Ramos (cell line): ENCODE measurements around the gene KIAA0753.
"Not testable (repeated sequence)": the region's sequence is repeated elsewhere in the genome, so short reads cannot be mapped to it uniquely, and the experiment has no call there.

Source experiments
- in situ Hi-C: fragments of 300-500 bp; cut with MboI; formaldehyde crosslinking; loops from one replicate; pipeline ENCODE4 v1.14.3; 2022; ENCODE audit warnings: low sequenced_read_pairs; ENCODE audit not compliant: unreplicated experiment

Gene KIAA0753

DNA sequence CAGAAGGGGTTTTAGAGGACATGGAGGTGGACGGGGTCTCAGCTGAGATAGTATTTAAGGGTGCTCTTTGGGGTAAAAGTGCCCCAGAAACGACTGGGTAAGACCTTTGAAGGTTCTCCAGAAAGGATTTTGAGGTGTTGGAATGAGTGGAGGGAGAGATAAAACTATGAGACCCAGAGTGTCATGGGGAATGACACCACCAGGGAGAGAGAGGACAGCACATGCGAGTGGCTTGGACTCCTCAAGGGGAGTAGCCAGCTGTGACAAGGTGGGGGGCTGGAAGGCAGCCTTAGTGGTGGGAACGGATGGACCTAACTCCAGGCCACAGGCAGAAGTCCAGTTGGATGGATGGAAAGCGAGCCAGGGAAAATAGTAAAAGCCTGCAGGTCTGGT, 64.9 kb downstream of the KIAA0753 start:
- in situ Hi-C loops = no loop called here

DNA sequence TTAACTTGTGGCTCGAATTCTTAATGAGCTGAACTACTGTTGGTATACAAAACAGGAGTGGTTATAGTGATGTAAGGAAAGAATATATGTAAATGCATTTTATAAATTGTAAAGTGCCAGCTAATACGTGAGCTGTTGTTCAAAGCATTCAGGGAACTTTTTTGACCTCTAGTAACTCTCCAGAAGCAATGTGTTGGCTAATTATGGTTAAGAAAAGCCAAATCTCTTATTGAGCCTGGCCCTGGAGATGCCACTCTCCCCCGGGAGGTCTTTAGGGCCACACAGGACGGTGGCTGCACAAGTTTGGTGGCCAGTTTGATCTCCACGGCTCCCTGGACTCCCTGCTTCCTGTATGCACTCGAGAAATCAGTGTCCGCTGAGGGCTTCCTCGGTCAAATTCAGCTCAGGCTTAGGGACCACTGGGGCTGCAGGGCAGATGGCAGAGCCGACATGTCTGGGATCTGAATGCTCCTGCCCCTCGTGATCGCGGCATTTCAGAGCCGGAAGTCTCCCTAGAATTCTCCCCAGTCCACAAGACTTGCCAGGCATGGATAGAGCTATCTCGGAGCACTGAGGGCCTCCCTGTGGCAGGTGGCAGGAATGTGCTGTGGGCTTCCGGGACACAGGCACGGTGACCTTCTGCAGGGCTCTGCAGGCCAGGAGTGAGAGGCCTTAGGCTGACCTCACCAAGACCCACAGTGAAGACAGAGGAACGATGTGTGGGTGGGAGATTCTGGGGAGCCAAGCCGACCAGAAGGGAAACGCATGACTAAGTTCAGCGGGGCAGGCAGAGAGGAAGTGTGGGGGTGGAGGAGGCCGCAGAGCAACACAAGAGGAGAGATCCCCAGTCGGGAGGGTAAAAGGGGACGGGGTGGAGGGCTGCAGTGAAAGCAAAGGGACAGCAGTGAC, 65.6 kb downstream of the KIAA0753 start:
- in situ Hi-C loops = no loop called here

DNA sequence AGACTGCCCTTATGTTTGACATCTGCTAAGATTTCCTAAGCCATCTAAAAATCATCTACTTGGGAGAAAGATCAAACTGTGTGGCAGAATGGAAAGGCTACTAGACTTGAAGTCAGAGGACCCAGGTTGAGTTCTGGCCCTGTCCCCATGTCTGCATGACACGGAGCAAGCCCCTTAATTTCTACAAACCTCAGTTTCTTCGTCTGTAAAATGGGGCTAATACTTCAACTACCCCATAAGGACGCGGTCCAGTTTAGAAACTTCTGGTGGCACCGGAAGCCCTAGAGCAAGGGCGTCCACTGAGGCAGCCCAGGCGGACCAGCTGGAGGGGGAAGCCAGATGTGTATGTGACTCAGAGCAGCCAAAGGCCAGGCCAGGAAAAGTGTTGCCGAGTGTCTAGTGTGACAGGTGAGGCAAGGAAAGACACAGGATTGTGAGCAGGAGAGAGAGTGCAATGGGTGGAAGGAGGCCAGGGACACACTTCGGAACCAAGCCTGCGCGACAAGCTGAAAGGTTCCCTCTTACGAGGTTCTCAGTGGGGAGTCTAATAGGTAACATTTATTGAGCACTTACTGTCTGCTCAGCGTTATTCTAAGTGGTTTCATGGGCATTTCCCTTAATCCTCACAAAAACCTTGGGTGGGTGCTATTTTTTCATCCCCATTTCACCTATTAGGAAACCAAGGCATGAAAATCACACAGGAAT, 66.4 kb downstream of the KIAA0753 start:
- in situ Hi-C loops = no loop called here

DNA sequence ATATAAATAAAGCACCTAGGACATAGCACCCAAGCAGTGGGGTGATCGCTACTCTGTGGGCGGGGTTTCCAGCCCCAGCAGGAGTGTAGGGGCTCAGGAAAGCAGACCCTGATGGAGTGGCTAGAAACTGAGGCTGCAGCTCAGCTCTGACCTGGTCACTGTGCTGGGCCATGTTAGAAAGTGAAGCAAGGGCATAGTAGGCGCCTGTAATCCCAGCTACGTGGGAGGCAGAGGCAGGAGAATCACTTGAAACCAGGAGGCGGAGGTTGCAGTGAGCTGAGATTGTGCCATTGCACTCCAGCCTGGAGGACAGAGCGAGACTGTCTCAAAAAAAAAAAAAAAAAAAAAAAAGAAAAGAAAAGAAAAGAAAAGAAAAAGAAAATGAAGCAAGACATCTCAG, 67.0 kb downstream of the KIAA0753 start:
- in situ Hi-C loops = not testable (repeated sequence)

DNA sequence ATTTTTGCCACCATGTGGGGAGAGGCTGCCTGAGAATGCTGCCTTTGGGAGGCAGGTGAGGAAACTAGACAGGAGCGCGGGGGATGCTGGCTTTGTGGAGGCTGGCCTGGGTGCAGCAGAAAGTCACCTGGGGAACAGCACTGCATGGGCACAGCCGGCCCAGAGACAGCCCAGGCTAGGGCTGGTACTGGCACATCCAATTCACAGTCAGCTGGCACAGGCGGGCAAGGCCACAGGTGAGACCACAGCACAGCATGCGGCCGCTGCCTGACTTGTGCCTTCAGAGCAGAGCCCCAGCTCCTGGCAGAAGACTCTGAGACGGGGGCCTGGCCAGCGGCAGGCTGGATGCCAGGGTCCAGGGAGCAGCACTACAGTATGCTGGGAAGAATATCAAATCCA, 67.5 kb downstream of the KIAA0753 start:
- in situ Hi-C loops = no loop called here

DNA sequence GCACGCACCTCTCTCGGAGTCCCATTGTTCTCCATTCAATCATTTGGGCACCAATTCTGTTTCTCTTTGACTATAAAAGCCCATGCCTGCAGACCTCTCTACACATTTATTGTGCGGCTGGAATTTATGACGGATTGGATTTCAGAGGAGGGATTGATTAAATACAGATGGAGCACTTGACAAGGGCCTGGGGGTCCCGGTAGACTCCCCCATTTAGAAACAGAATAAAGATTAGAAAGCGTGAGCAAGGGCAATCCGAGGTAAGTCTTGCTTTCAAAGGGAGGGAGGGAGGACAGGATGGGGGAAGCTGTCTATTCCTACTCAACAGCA, 69.1 kb downstream of the KIAA0753 start:
- in situ Hi-C loops = no loop called here

DNA sequence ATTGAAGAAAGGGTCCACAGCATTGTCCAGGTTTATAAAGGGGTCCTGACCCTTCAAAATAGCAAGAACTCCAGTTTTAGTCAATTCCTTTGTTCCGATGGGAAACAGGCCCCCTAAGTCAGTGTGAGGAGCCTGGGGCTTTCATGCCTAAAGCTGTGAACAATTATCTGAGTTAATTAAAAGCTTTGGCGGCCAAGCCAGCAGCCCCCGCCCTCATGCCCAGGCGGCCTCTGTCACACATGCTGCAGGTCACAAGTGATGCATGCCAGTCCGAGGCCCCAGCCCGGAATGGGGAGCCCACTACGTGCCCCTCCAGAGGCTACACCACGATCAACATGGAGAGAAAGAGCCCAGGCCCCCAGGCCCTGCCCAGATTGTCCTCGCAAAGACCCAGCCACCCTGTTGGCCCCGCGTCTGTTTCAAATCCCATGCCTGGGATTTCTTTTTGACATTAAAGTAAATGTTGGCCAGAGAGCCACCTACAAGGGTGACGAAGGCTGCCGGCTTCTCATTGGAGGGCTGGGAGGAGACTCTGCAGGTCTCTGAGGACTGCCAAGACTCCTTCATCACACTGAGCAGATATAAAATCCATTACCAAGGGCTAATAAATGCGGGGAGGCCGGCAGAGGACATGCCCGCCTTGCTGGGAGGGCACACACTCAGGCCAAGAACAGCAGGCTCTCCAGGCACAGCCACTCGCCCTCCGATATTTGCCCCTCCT, 69.6 kb downstream of the KIAA0753 start:
- in situ Hi-C loops = no loop called here

DNA sequence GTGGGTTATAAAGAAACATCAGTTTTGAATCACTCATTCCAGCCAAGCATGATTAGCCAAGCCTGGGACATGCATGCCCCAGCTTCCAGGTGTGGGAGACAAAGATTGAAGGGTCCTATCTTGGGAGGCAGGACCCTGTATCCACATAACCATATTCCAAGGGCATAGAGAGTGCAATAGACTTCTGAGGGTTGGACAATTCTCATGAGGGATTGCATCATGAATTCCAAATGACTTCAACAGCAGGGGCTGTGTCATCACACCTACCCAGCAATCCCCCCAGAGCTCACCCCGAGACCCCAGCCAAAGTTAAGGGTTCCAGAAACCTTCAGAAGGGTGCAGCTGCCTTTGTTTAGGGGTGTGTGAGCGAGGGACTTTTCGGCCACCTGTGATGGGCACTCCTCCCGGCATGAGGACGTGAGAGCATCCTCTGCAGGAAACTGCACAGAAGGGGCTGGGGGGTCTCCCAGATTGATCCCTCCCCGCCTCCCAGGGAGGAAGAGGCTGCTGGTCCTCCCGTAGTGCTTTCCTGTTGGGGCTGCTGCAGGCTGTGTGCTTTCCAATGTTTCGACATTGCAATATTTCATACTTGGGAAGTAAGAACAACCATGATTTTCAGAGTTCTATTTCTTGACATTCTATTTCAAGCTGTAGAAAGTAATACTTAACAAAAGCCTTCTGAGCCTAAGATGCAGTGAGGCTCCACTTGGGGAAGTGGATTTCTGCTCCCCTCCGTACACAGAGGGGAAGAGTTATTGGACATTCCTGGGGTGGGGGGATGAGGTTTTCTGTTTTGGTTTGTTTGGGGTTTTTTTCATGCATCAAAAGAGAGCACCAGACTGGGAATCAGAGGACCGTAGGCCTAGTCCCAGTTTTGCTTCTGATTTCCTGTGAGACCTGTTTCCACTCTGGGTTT, 70.9 kb downstream of the KIAA0753 start:
- in situ Hi-C loops = no loop called here

DNA sequence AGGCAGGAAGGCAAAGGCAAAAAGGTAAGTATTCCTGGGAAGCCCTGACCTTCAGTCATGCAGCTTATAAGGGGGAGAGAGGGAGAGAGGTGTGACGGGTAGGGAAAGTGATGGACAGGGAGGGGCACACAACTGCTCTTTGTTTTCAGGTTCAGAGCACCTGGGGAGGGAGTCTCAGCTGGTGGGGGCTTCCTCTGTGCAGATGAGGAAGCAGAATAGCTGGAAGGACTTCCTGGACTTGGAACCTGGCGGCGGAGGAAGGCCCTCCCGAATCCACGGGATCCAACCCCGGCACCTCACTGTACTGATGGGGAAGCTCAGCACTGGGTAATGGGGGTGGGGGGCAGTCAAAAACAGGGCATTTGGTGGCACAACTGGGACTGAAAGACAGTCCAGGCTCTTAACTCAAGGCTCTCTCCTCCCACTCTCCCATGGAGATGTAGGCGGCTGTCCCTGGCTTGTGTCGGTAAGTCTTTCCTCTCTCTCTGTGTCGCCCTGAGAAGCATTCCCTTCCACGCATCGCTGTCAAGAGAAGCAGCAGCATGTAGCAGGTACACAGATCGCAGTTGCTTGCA, 72.2 kb downstream of the KIAA0753 start:
- in situ Hi-C loops = no loop called here

DNA sequence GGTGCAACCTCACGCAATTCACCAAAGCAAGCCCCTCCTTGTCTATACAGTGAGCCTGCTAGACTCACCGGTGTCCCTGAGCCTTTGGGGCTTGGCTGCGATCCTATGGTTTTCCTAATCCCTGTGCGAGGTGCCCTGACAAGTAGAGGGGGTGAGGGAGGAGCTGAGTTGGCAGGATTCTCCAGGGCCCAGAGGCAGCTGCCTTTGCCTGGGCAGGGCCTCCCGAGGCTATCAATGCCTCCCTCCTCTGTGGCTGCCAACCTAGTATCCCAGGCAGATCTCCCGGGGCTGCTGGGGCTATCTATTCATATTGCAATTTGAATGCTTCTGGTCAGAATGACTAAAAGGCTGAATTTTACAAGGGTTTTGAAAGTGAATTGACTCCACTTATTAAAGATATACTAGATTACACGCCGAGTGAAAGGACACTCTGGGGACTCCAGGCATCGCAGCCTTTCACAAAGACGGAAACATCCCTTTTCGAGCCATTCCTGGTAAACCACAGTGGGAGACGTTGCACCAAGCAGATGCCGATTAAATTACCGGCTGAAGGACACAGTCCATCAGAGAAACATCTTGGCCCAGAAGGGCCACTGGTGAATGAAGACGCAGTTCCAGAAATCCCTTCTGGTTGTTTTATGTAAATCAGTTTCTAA, 72.9 kb downstream of the KIAA0753 start:
- in situ Hi-C loops = no loop called here

DNA sequence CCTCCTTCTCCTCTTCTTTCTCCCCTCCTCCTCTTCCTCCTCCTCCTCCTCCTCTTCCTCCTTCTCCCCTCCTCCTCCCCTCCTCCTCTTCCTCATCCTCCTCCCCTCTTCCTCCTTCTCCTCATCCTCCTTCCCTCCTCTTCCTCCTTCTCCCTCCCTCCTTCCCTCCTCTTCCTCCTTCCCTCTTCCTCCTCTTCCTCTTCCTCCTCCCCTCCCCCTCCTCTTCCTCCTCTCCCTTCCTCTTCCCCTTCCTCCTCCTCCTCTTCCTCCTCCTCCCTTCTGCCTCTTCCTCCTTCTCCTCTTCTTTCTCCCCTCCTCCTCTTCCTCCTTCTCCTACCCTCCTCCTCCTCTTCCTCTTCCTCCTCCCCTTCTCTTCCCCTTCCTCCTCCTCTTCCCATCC, 79.1 kb downstream of the KIAA0753 start:
- in situ Hi-C loops = no loop called here

DNA sequence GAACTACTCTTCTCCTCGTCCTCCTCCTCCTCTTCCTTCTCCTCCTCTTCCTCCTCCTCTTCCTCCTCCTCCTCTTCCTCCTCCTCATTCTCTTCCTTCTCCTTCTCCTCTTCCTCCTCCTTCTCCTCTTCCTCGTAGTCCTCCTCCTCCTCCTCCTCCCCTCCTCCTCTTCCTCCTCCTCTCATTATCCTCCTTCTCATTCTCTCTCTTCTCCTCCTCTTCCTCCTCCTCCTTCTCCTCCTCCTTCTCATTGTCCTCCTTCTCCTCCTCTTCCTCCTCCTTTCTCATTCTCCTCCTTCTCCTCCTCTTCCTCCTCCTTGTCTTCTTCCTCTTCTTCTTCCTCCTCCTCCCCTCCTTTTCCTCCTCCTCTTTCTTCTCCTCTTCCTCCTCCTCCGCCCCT, 80.0 kb downstream of the KIAA0753 start:
- in situ Hi-C loops = no loop called here

DNA sequence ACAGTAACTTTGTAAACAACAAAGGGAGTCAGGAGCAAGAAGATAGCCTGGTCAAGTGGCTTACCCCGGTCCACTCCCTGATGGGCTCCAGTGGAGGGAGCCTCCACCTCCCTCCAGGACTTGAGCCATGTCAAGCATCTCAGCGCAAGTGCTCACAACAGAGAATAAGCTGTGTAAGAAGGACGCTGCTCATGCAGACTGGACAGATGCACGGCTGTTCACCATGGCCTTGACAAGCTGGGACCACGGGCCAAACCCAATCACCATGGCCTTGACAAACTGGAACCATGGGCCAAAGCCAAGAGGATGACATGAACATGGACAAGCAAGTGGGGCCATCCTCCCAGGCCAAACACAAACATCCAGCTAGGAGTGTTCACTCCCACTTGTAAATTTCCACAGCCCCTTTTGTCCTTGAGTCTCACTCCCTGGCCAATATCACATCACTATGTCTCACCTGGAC, 80.7 kb downstream of the KIAA0753 start:
- in situ Hi-C loops = no loop called here

DNA sequence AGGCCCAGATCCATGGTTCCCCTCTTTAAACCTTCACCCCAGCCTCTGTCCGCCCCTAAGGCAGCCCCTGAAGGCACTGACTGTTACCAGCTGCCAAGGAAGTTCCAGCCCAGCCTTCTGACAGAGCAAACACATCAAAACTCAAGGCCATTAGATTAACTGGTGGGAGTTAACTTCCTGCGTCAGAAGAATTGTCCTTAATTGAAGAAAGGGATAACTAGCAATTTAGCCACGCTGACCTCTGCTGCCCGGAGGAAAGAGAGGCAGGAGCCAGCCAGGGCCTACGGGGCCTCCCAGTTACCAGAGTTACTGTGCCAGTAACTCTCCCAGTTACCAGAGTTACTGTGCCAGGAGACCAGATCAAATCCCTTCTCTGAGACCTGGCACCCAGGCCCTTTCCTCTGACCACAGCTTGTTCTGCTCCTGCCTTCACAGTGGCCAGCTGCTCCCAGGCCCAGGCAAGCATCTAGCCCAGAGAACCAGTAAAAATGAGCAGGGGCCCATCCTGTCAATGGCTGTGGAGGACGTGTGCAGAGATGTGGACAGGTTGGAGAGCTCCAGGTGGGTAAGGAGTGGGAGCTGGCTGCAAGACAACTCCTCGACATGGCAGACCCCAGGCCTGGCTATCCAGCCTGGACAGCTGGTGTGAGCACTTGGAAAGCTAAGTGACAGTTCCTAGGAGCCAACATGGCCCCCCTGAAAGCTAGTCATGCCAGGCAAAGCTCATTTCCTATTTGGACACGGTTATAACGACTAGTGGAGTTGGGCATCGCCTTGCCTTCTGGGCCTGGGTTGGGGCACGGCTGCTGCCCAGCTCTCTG, 81.4 kb downstream of the KIAA0753 start:
- in situ Hi-C loops = no loop called here

DNA sequence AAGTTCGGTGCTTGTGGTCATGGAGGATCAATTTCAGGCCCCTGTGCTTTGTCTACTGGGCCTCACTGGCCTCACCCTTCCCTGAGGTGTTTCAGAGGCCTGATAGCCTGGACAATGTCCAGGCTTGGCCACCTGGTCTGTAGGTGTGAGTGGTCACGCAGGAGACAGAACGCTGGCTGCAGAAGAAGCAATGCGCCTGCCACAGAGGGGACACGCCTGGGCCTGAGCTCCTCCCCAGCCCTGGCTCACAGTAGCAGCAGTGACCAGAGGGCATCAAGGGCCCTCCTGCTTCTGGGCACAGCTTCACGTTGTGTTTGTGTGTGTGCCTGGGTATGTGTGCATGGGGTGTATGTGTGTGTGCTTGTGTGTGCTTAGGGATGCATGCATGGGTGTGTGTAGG, 82.2 kb downstream of the KIAA0753 start:
- in situ Hi-C loops = no loop called here

DNA sequence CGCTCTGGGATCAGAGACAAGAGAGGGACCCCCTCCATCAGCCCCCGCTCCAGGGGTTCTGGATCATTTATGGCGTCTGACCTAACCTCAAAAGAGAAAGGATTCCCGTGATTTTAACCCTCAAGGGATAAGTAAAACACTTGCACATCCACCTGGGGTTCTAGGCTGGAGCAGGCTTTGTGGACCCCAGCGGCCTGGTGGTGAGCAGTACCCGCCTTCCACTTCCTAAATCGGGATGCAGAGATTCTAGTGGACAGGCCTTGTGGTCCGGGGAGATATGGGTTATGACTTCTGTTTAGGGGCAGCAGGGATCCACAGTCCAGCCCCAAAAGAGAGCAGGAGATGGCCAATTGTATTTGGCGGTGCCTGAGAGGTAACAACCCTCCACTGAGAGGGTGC, 83.5 kb downstream of the KIAA0753 start:
- in situ Hi-C loops = no loop called here

DNA sequence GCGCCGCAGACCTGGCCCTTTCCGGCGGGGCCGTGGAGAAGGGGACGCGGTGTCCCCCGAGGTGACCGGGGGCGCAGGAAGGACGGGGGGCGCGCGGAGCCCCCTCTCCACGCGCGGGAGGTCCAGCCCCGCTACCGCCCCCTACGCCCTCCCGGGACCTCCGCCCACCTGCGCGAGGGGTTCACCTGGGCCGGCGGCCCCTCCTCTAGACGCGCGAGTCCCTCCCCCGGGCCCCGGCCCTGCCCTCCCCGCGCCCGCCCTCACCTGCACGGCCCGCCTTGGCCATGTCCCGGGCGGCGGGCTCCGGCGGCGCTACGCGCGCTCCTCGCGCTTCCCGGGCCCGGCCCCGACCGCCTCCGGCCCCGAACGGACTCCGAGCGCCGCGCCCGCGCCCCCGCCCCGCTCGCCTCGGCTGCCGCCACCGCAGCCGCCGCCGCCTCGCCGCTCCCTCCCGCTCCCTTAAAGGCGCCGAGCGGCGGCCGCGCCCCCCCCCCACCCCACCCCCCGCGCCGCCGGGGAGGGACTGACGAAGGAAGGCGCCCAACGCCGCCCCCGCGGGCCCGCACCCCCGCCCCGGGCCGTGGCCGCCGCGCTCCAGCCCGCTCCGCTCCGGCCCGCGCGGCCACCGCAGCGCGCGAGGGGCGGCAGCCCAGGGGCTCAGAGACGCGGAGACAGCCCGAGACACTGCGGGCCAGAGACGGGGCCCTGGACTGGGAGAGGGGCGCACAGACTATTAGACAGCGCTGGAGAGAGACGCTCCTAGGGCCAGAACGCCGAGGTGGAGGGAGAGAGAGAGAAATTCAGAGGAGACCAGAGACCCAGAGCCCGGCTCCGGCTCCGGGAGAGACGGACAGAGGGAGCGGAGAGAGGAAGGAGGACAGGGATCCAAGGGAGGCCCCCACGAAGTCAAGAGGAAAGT, 84.1 kb downstream of the KIAA0753 start, which contains the start of gene PITPNM3:
TSS of gene PITPNM3 (minus strand) at position 435 of the 919 bp plus-strand sequence. CDS start at position 286, 149 bp downstream.
- in situ Hi-C loops = no loop called here
